ENCODE results near the gene ANXA9. TPM values are rescaled to one million over a fixed set of nuclear protein-coding genes. Genes with fewer than 3 reads are reported as not detected.

The ANXA9 gene
- total RNA-seq, 6 experiments from 2014 or later, result 0.28 to 0.55 (median 0.46) TPM

DNA sequence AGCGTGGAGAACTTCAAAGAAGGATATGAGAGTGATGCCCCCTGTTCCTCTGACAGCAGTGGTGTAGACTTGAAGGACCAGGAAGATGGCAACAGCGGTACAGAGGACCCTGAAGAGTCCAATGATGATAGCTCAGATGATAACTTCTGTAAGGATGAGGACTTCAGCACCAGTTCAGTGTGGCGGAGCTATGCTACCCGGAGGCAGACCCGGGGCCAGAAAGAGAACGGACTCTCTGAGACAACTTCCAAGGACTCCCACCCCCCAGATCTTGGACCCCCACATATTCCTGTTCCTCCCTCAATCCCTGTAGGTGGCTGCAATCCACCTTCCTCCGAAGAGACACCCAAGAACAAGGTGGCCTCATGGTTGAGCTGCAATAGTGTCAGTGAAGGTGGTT, 21.4 kb upstream of the ANXA9 start:
- Mint-ChIP-seq H3K27me3 (ENCODE audit: insufficient read depth) (no peaks in the 10 kb centered on the region; the same call in 1 of the 2 replicates), H3K9me3 (no peaks in the 10 kb centered on the region), H3K36me3 (ENCODE audit: low read depth) (peaks cover 41% of the 10 kb centered on the region), H3K4me3 (no peak overlapping the region), H3K4me1 (ENCODE audit: low read depth) (no peaks in the 10 kb centered on the region), H3K27ac (peak overlapping the region; percentile 30; the same call in 1 of the 2 replicates)
- DNase-seq, result no peak
- TF ChIP-seq CTCF (IDR thresholded peaks at IDR 0.05), result no peak

GRCh38 chr1:150961756-150962155, 20.3 kb upstream of the ANXA9 start:
- H3K4me3 Mint-ChIP-seq, result no peak overlapping the region

DNA sequence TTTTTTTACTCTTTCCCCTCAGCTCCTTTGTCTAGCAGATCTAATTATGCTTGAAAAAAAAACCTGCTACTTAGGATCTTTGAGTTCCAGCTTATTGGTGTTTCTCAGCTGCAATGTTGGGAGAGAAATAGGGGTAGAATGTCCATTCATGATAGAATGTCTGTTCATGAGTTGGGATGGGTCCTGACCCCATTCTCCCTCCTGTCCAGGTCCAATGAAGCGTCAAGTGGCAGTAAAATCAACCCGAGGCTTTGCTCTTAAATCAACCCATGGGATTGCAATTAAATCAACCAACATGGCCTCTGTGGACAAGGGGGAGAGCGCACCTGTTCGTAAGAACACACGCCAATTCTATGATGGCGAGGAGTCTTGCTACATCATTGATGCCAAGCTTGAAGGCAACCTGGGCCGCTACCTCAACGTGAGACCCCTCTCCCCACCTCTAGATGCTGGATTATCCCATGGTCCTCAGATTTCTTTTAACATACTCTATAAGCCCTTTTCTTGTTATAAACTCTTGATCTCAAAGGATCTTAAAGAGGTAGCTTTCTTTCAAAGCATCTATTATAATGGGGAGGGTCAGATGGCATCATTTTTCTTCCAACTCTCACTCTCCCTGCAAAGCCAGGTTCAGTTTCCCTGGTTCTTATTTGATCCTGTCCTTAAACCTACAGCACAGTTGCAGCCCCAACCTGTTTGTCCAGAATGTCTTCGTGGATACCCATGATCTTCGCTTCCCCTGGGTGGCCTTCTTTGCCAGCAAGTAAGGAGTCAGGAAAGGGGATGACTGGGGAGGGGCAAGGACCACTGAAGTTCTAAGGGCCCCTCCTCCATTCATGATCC, 18.6 kb upstream of the ANXA9 start:
- Mint-ChIP-seq H3K9me3 (no peaks in the 10 kb centered on the region), H3K27ac (no peak overlapping the region), H3K27me3 (ENCODE audit: insufficient read depth) (peaks cover 3% of the 10 kb centered on the region), H3K4me1 (ENCODE audit: low read depth) (no peaks in the 10 kb centered on the region), H3K4me3 (no peak overlapping the region), H3K36me3 (ENCODE audit: low read depth) (peaks cover 59% of the 10 kb centered on the region)
- no peak for DNase-seq
- no peak for TF ChIP-seq CTCF (IDR thresholded peaks at IDR 0.05)

More at GRCh38 chr1:150961756-150962155, 20.3 kb upstream of the ANXA9 start:
- H3K27me3 Mint-ChIP-seq (ENCODE audit: insufficient read depth), result peaks cover 3% of the 10 kb centered on the region
- H3K36me3 Mint-ChIP-seq (ENCODE audit: low read depth), result peaks cover 49% of the 10 kb centered on the region
- H3K27ac Mint-ChIP-seq, result no peak overlapping the region
- DNase-seq, result no peak
- H3K9me3 Mint-ChIP-seq, result no peaks in the 10 kb centered on the region
- no peaks in the 10 kb centered on the region for H3K4me1 Mint-ChIP-seq (ENCODE audit: low read depth)
- no peak for TF ChIP-seq CTCF (IDR thresholded peaks at IDR 0.05)

- no peak for TF ChIP-seq CTCF (IDR thresholded peaks at IDR 0.05)
- Mint-ChIP-seq H3K27ac (no peak overlapping the region), H3K4me1 (ENCODE audit: low read depth) (no peaks in the 10 kb centered on the region), H3K36me3 (ENCODE audit: low read depth) (peaks cover 62% of the 10 kb centered on the region), H3K4me3 (no peak overlapping the region), H3K27me3 (ENCODE audit: insufficient read depth) (peaks cover 3% of the 10 kb centered on the region), H3K9me3 (no peaks in the 10 kb centered on the region)
- DNase-seq, result no peak
Observed at GRCh38 chr1:150964164-150964489, 18.0 kb upstream of the ANXA9 start.

DNA sequence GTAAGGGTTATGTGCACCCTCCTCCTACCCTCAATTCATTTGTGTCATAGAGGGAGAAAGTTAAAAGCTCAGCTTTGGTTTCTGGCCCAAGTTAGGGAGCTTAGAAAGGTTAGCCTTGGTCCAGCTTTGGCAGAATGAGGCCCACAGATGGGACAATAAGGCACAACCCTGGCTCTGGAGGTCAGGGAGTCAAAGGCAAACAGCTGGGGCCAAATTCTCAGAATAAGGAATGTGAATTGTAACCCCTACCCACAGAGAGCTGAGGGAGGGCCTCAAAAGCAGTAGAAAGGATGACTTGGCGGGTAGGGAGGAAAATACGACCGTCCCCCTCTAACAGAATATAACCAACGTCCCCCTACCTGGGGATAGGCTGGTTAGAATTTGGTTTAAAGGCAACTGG, 16.5 kb upstream of the ANXA9 start:
- H3K4me1 Mint-ChIP-seq (ENCODE audit: low read depth), result peaks cover 5% of the 10 kb centered on the region
- peaks cover 3% of the 10 kb centered on the region for H3K27me3 Mint-ChIP-seq (ENCODE audit: insufficient read depth)
- H3K36me3 Mint-ChIP-seq (ENCODE audit: low read depth), result peaks cover 51% of the 10 kb centered on the region
- no peaks in the 10 kb centered on the region for H3K9me3 Mint-ChIP-seq
- H3K4me3 Mint-ChIP-seq, result no peak overlapping the region
- TF ChIP-seq CTCF (IDR thresholded peaks at IDR 0.05), result no peak
- no peak for DNase-seq
- H3K27ac Mint-ChIP-seq, result no peak overlapping the region
